Activated CD8-positive, alpha-beta T cell treated with anti-CD3 and anti-CD28 coated beads, Interleukin-2, amount 10 ng/mL, durations not matched to agents 7 days and 5 days (primary cell): ENCODE measurements around the gene NDST1. TPM values are rescaled to one million over a fixed set of nuclear protein-coding genes. Genes with fewer than 3 reads are reported as not detected.

Experiments
- ATAC-seq: fragments of 150-1000 bp; cut with Tn5 transposase; one replicate; pipeline ENCODE4 v1.10.0; 2021; ENCODE audit warnings: moderate library complexity
- CTCF ChIA-PET: fragments of 350-600 bp; sonication (Branson Sonifier 250); formaldehyde crosslinking; loops from one replicate; lab custom pipeline; 2021; ENCODE audit warnings: antibody characterized with exemption; lab: Charles Lee
- POLR2A ChIA-PET: fragments of 350-600 bp; sonication (Branson Sonifier 250); formaldehyde crosslinking; loops from one replicate; lab custom pipeline; 2021; ENCODE audit warnings: antibody characterized with exemption; lab: Charles Lee
- DNase-seq: peaks from one replicate; pipeline ENCODE4 v3.0.0-alpha.2; 2020
- H3K27ac Mint-ChIP-seq: one replicate; pipeline ENCODE4 v1.8.0; 2021; ENCODE audit warnings: mild to moderate bottlenecking, mixed read lengths
- H3K27me3 Mint-ChIP-seq: one replicate; pipeline ENCODE4 v1.8.0; 2021; ENCODE audit warnings: low read depth, mixed read lengths
- H3K36me3 Mint-ChIP-seq: one replicate; pipeline ENCODE4 v1.8.0; 2021; ENCODE audit warnings: low read depth, mixed read lengths
- H3K4me1 Mint-ChIP-seq: one replicate; pipeline ENCODE4 v1.8.0; 2021; ENCODE audit warnings: low read depth, mixed read lengths
- H3K4me3 Mint-ChIP-seq: one replicate; pipeline ENCODE4 v1.8.0; 2021; ENCODE audit warnings: mild to moderate bottlenecking, mixed read lengths
- H3K9me3 Mint-ChIP-seq: one replicate; pipeline ENCODE4 v1.8.0; 2022; ENCODE audit warnings: mixed read lengths; ENCODE audit not compliant: insufficient read depth
- total RNA-seq, 2 experiments: library from RNA; stranded (reverse); gene quantifications; one replicate each; pipeline ENCODE4 v1.2.3, GENCODE V29; 2021

NDST1 gene
- total RNA-seq, 2 experiments from 2014 or later, result 0.63 TPM

- POLR2A ChIA-PET, result no interaction called here
- H3K36me3 Mint-ChIP-seq, result no peaks in the 10 kb centered on the region
- no peaks in the 10 kb centered on the region for H3K9me3 Mint-ChIP-seq
Measured at GRCh38 chr5:150587856-150588595, 80.1 kb downstream of the NDST1 start.

GRCh38 chr5:150588596-150588890, 80.6 kb downstream of the NDST1 start:
- ChIA-PET CTCF (interaction anchor here (0.7 kb wide), 1 partner anchor 295 kb away, joined by 3 read pairs; no protein-coding TSS in a partner anchor), POLR2A (no interaction called here)
- Mint-ChIP-seq H3K9me3 (no peaks in the 10 kb centered on the region), H3K4me3 (no peak overlapping the region), H3K27me3 (peaks cover 2% of the 10 kb centered on the region), H3K27ac (no peak overlapping the region), H3K4me1 (no peaks in the 10 kb centered on the region), H3K36me3 (no peaks in the 10 kb centered on the region)
- no peak for DNase-seq
- ATAC-seq, result no peak

More at GRCh38 chr5:150587856-150588595, 80.1 kb downstream of the NDST1 start:
- ATAC-seq (no peak), DNase-seq (no peak)
- Mint-ChIP-seq H3K4me3 (no peak overlapping the region), H3K4me1 (no peaks in the 10 kb centered on the region), H3K27me3 (peaks cover 6% of the 10 kb centered on the region), H3K27ac (no peak overlapping the region)
- CTCF ChIA-PET, result interaction anchor here (0.7 kb wide), 1 partner anchor 294 kb away, joined by 3 read pairs; no protein-coding TSS in a partner anchor

- Mint-ChIP-seq H3K36me3 (no peaks in the 10 kb centered on the region), H3K27ac (no peak overlapping the region), H3K27me3 (no peaks in the 10 kb centered on the region), H3K4me3 (no peak overlapping the region), H3K9me3 (no peaks in the 10 kb centered on the region), H3K4me1 (no peaks in the 10 kb centered on the region)
- no peak for DNase-seq
- ChIA-PET POLR2A (no interaction called here), CTCF (no interaction called here)
- no peak for ATAC-seq
Measured at GRCh38 chr5:150589862-150590601, 82.1 kb downstream of the NDST1 start.

GRCh38 chr5:150590979-150591695, 83.2 kb downstream of the NDST1 start:
- H3K27me3 Mint-ChIP-seq, result no peaks in the 10 kb centered on the region
- no peaks in the 10 kb centered on the region for H3K36me3 Mint-ChIP-seq
- no peaks in the 10 kb centered on the region for H3K4me1 Mint-ChIP-seq
- ChIA-PET POLR2A (no interaction called here), CTCF (no interaction called here)
- no peaks in the 10 kb centered on the region for H3K9me3 Mint-ChIP-seq
- no peak overlapping the region for H3K4me3 Mint-ChIP-seq
- ATAC-seq (no peak), DNase-seq (no peak)
- H3K27ac Mint-ChIP-seq, result no peak overlapping the region

GRCh38 chr5:150593593-150593992, 85.7 kb downstream of the NDST1 start:
- Mint-ChIP-seq H3K27ac (no peak overlapping the region), H3K4me1 (no peaks in the 10 kb centered on the region), H3K4me3 (no peak overlapping the region), H3K36me3 (no peaks in the 10 kb centered on the region), H3K9me3 (no peaks in the 10 kb centered on the region), H3K27me3 (no peaks in the 10 kb centered on the region)
- CTCF ChIA-PET, result no interaction called here
- ATAC-seq, result no peak
- no peak for DNase-seq
- POLR2A ChIA-PET, result no interaction called here

GRCh38 chr5:150593996-150594395, 86.1 kb downstream of the NDST1 start:
- Mint-ChIP-seq H3K9me3 (no peaks in the 10 kb centered on the region), H3K27ac (no peak overlapping the region), H3K4me1 (no peaks in the 10 kb centered on the region), H3K27me3 (no peaks in the 10 kb centered on the region), H3K36me3 (no peaks in the 10 kb centered on the region), H3K4me3 (no peak overlapping the region)
- CTCF ChIA-PET, result no interaction called here
- POLR2A ChIA-PET, result no interaction called here
- ATAC-seq (no peak), DNase-seq (no peak)

- no peaks in the 10 kb centered on the region for H3K4me1 Mint-ChIP-seq
- no peaks in the 10 kb centered on the region for H3K27me3 Mint-ChIP-seq
- H3K4me3 Mint-ChIP-seq, result no peak overlapping the region
- no peak overlapping the region for H3K27ac Mint-ChIP-seq
- ChIA-PET CTCF (no interaction called here), POLR2A (no interaction called here)
- no peak for ATAC-seq
- H3K9me3 Mint-ChIP-seq, result no peaks in the 10 kb centered on the region
- no peaks in the 10 kb centered on the region for H3K36me3 Mint-ChIP-seq
- DNase-seq, result no peak
Measured at GRCh38 chr5:150595466-150596031, 87.6 kb downstream of the NDST1 start.

GRCh38 chr5:150596313-150596712, 88.4 kb downstream of the NDST1 start:
- no peaks in the 10 kb centered on the region for H3K36me3 Mint-ChIP-seq
- ATAC-seq (no peak), DNase-seq (no peak)
- no peaks in the 10 kb centered on the region for H3K4me1 Mint-ChIP-seq
- CTCF ChIA-PET, result no interaction called here
- no peak overlapping the region for H3K27ac Mint-ChIP-seq
- no peaks in the 10 kb centered on the region for H3K27me3 Mint-ChIP-seq
- no peaks in the 10 kb centered on the region for H3K9me3 Mint-ChIP-seq
- POLR2A ChIA-PET, result no interaction called here
- H3K4me3 Mint-ChIP-seq, result no peak overlapping the region

- DNase-seq, result no peak
- no peak overlapping the region for H3K4me3 Mint-ChIP-seq
- H3K9me3 Mint-ChIP-seq, result no peaks in the 10 kb centered on the region
- no peaks in the 10 kb centered on the region for H3K27me3 Mint-ChIP-seq
- no peaks in the 10 kb centered on the region for H3K4me1 Mint-ChIP-seq
- no peaks in the 10 kb centered on the region for H3K36me3 Mint-ChIP-seq
- no peak overlapping the region for H3K27ac Mint-ChIP-seq
- CTCF ChIA-PET, result no interaction called here
- no peak for ATAC-seq
- POLR2A ChIA-PET, result no interaction called here
Measured at GRCh38 chr5:150596826-150597225, 88.9 kb downstream of the NDST1 start.

- no peak overlapping the region for H3K27ac Mint-ChIP-seq
- H3K27me3 Mint-ChIP-seq, result no peaks in the 10 kb centered on the region
- no peak overlapping the region for H3K4me3 Mint-ChIP-seq
- no peak for DNase-seq
- ChIA-PET POLR2A (no interaction called here), CTCF (no interaction called here)
- no peaks in the 10 kb centered on the region for H3K9me3 Mint-ChIP-seq
- ATAC-seq, result no peak
- no peaks in the 10 kb centered on the region for H3K36me3 Mint-ChIP-seq
- H3K4me1 Mint-ChIP-seq, result no peaks in the 10 kb centered on the region
Measured at GRCh38 chr5:150598006-150598405, 90.1 kb downstream of the NDST1 start.

- CTCF ChIA-PET, result no interaction called here
- ATAC-seq, result no peak
- no peaks in the 10 kb centered on the region for H3K9me3 Mint-ChIP-seq
- no peaks in the 10 kb centered on the region for H3K27me3 Mint-ChIP-seq
- no peak overlapping the region for H3K27ac Mint-ChIP-seq
- POLR2A ChIA-PET, result no interaction called here
- H3K36me3 Mint-ChIP-seq, result no peaks in the 10 kb centered on the region
- DNase-seq, result no peak
- no peaks in the 10 kb centered on the region for H3K4me1 Mint-ChIP-seq
- no peak overlapping the region for H3K4me3 Mint-ChIP-seq
Measured at GRCh38 chr5:150598821-150599273, 90.9 kb downstream of the NDST1 start.

GRCh38 chr5:150599281-150599680, 91.3 kb downstream of the NDST1 start:
- Mint-ChIP-seq H3K4me1 (no peaks in the 10 kb centered on the region), H3K4me3 (no peak overlapping the region), H3K27me3 (no peaks in the 10 kb centered on the region), H3K27ac (no peak overlapping the region), H3K36me3 (no peaks in the 10 kb centered on the region), H3K9me3 (no peaks in the 10 kb centered on the region)
- ChIA-PET CTCF (no interaction called here), POLR2A (no interaction called here)
- DNase-seq, result no peak
- ATAC-seq, result no peak
